Sigmoid colon (tissue), 7 donors: ENCODE measurements around the gene GABRB1. TPM values are rescaled to one million over a fixed set of nuclear protein-coding genes. Genes with fewer than 3 reads are reported as not detected.

Experiments used
- DNase-seq: peaks from one replicate; pipeline ENCODE4 v3.0.0-alpha.2; 2019
- H3K27ac ChIP-seq, 4 donors: fragments of 200-600 bp; sonication (generic); one replicate each; pipeline ENCODE4 v1.5.1; 2016 to 2019; ENCODE audit warnings: mild to moderate bottlenecking in 1 of 4
- H3K27me3 ChIP-seq, 3 donors: fragments of 200-600 bp; sonication (generic); one replicate each; pipeline ENCODE4 v1.5.1; 2019; ENCODE audit warnings: mild to moderate bottlenecking in 1 of 3
- H3K36me3 ChIP-seq, 4 donors: fragments of 200-600 bp; sonication (generic); one replicate each; pipeline ENCODE4 v1.5.1; 2016 to 2019
- H3K4me1 ChIP-seq, 4 donors: fragments of 200-600 bp; sonication (generic); one replicate each; pipeline ENCODE4 v1.5.1; 2017 to 2019
- H3K4me3 ChIP-seq, 4 donors: fragments of 200-600 bp; sonication (generic); one replicate each; pipeline ENCODE4 v1.5.1; 2017 to 2019; ENCODE audit warnings: mild to moderate bottlenecking in 2 of 4, moderate library complexity in 1 of 4
- H3K9me3 ChIP-seq, 4 donors: fragments of 200-600 bp in 3 of 4; sonication (generic) in 3 of 4; one replicate each; pipeline versions ENCODE4 v1.5.1 to v1.6.1; 2013 to 2019
- CTCF ChIP-seq, 4 experiments: fragments of 450-650 bp in 3 of 4; fragments of 200-600 bp in 1 of 4; IDR thresholded peaks; one replicate each; pipeline ENCODE4 v1.5.1; 2016 to 2019; ENCODE audit warnings: antibody characterized with exemption in 4 of 4, mild to moderate bottlenecking in 3 of 4, moderate library complexity in 2 of 4
- EP300 ChIP-seq, 4 donors: sonication (generic); formaldehyde crosslinking; IDR thresholded peaks; one replicate each; pipeline ENCODE4 v1.6.1; 2017; ENCODE audit warnings: antibody characterized with exemption in 4 of 4
- POLR2A ChIP-seq, 2 donors: fragments of 450-650 bp; IDR thresholded peaks; one replicate each; pipeline ENCODE4 v1.6.1; 2016; ENCODE audit warnings: antibody characterized with exemption in 2 of 2, mild to moderate bottlenecking in 2 of 2, moderate library complexity in 2 of 2
- POLR2AphosphoS5 ChIP-seq, 4 donors: sonication (generic); formaldehyde crosslinking; IDR thresholded peaks; one replicate each; pipeline ENCODE4 v1.6.1; 2017; ENCODE audit warnings: antibody characterized with exemption in 4 of 4
- WGBS, 2 donors: extraction: QIAGEN DNeasy Blood & Tissue Kit; methylation state at CpG; one replicate each; pipeline ENCODE4 v1.1.7; 2013; 5-methylcytosine and 5-hydroxymethylcytosine counted together
- intact Hi-C: fragments of 100-400 bp; cut with DNase I; formaldehyde crosslinking; loops from one replicate; pipeline ENCODE4 v1.15.1; 2023
- polyA plus RNA-seq, 3 donors: library from polyadenylated mRNA; stranded (reverse); fragments of 200-250 nt; gene quantifications; one replicate each; pipeline ENCODE4 v1.2.3, GENCODE V29; 2013
- total RNA-seq, 4 donors: library from RNA; depleted of rRNA; stranded (reverse); fragments of >200 nt; gene quantifications; one replicate each; pipeline ENCODE4 v1.1.0, GENCODE V29; 2016
- donor health status: healthy with polysubstance abuse.
- donor health status: Bipolar disorder and iron deficiency.
- donor health status: healthy.

Gene GABRB1
- total and polyA plus RNA-seq, 7 donors = 0.22 to 1.7 (median 0.49) TPM; not detected in 2

DNA sequence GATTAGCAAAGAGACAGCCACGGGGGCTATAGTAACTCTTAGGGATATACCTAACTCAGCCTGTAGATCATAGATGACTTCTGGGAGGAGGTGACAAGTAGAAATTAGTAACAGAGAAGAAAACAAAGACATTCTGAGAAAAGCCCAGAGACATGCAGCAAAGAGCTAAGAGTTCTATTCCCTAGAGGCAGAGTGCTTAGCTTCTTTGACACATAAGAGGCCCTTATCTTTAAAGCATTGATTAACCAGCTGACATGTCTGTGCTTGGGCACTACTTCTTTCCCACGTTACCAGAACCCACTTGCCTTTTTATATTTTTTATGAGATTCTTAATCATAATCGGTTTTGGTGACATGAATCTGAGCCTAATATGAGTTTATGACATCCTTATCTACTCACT lies 179.5 kb downstream of the GABRB1 start:
- Histone ChIP-seq H3K4me1 (no peaks in the 10 kb centered on the region), H3K36me3 (no peaks in the 10 kb centered on the region), H3K9me3 (no peaks in the 10 kb centered on the region), H3K27me3 (no peaks in the 10 kb centered on the region), H3K4me3 (no peak overlapping the region), H3K27ac (no peak overlapping the region)
- intact Hi-C loops = no loop called here
- WGBS, 2 donors = 60 to 64% methylated on average over 3 of the region's 3 CpGs
- no peak for DNase-seq
- TF ChIP-seq POLR2AphosphoS5 (IDR thresholded peaks at IDR 0.05) = no peak
- no peak for TF ChIP-seq EP300 (IDR thresholded peaks at IDR 0.05)
- no peak for TF ChIP-seq POLR2A (IDR thresholded peaks at IDR 0.05)
- no peak for TF ChIP-seq CTCF (IDR thresholded peaks at IDR 0.05)

GRCh38 chr4:47213106-47213505 lies 181.7 kb downstream of the GABRB1 start:
- intact Hi-C loops = no loop called here
- no peak for TF ChIP-seq EP300 (IDR thresholded peaks at IDR 0.05)
- TF ChIP-seq POLR2A (IDR thresholded peaks at IDR 0.05) = no peak
- no peak for DNase-seq
- Histone ChIP-seq H3K4me1 (no peaks in the 10 kb centered on the region), H3K4me3 (no peak overlapping the region), H3K9me3 (no peaks in the 10 kb centered on the region), H3K27ac (no peak overlapping the region), H3K36me3 (no peaks in the 10 kb centered on the region), H3K27me3 (no peaks in the 10 kb centered on the region)
- 81 to 86% methylated on average over 2 of the region's 2 CpGs for WGBS, 2 donors

DNA sequence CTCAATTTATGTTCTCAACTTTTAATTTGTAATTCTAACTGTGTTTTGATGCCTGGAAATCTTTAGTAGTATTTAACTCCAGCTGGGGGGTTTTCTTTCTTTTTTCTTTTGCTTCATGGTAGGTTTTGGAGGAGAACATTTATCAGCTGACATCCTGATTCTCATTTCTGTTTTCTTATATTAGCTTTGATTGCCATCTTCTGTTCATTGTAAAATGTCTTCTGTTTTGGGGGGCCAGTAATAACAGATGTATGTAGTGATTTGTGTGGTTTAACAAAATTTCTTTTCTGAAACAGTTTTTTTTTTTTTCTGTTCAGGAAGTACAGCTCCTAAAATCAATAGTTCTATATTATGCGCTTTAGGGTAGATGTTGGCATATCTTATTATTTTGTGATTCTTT lies 182.2 kb downstream of the GABRB1 start:
- H3K27me3 ChIP-seq = no peaks in the 10 kb centered on the region

DNA sequence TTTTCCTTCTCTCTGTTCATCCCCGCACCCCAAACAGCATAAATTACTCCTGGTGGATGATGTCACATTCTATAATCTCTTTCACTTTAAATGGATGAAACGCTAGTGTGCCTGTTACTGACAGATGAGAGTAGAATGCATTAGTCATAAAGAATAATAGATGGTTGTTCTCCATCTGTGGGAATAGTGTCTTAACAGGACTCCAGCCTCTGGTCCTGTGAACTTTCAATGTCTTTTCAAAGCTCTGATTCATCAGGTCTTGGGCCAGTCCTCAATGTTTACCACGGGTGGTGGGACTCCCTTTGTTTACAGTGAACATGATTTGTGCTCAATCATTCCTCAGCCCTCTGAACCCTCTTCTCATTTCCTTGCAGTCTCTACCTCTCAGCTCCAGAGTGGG lies 182.6 kb downstream of the GABRB1 start:
- intact Hi-C loops = no loop called here
- Histone ChIP-seq H3K9me3 (no peaks in the 10 kb centered on the region), H3K4me1 (no peaks in the 10 kb centered on the region), H3K27me3 (no peaks in the 10 kb centered on the region), H3K36me3 (no peaks in the 10 kb centered on the region), H3K4me3 (no peak overlapping the region), H3K27ac (no peak overlapping the region)
- no peak for TF ChIP-seq CTCF (IDR thresholded peaks at IDR 0.05)
- TF ChIP-seq EP300 (IDR thresholded peaks at IDR 0.05) = no peak
- TF ChIP-seq POLR2A (IDR thresholded peaks at IDR 0.05) = no peak
- TF ChIP-seq POLR2AphosphoS5 (IDR thresholded peaks at IDR 0.05) = no peak
- WGBS, 2 donors = 51 to 55% methylated on average over 3 of the region's 3 CpGs
- DNase-seq = no peak

More for the DNA sequence above, 182.2 kb downstream of the GABRB1 start:
- intact Hi-C loops = no loop called here
- 96 to 98% methylated on average over 1 of the region's 1 CpG for WGBS, 2 donors
- Histone ChIP-seq H3K36me3 (no peaks in the 10 kb centered on the region), H3K27ac (no peak overlapping the region), H3K4me1 (no peaks in the 10 kb centered on the region), H3K9me3 (no peaks in the 10 kb centered on the region), H3K4me3 (no peak overlapping the region)
- no peak for DNase-seq
- TF ChIP-seq CTCF (IDR thresholded peaks at IDR 0.05) (no peak), POLR2AphosphoS5 (IDR thresholded peaks at IDR 0.05) (no peak), POLR2A (IDR thresholded peaks at IDR 0.05) (no peak), EP300 (IDR thresholded peaks at IDR 0.05) (no peak)

- Histone ChIP-seq H3K9me3 (no peaks in the 10 kb centered on the region), H3K27me3 (no peaks in the 10 kb centered on the region), H3K27ac (no peak overlapping the region), H3K4me1 (no peaks in the 10 kb centered on the region), H3K36me3 (no peaks in the 10 kb centered on the region), H3K4me3 (no peak overlapping the region)
- DNase-seq = no peak
- WGBS, 2 donors = 50 to 54% methylated on average over 1 of the region's 1 CpG
- intact Hi-C loops = no loop called here
- TF ChIP-seq POLR2A (IDR thresholded peaks at IDR 0.05) = no peak
- no peak for TF ChIP-seq POLR2AphosphoS5 (IDR thresholded peaks at IDR 0.05)
- TF ChIP-seq EP300 (IDR thresholded peaks at IDR 0.05) = no peak
- no peak for TF ChIP-seq CTCF (IDR thresholded peaks at IDR 0.05)
These were observed 184.4 kb downstream of the GABRB1 start for GRCh38 chr4:47215759-47216158.
